ENCODE data around the gene TMEM123. TPM values are rescaled to one million over a fixed set of nuclear protein-coding genes. Genes with fewer than 3 reads are reported as not detected.

The TMEM123 gene
- total and polyA plus RNA-seq, 2 of the 4 experiments (the other 2 are of a cell fraction) = 96.9 to 127 TPM

DNA sequence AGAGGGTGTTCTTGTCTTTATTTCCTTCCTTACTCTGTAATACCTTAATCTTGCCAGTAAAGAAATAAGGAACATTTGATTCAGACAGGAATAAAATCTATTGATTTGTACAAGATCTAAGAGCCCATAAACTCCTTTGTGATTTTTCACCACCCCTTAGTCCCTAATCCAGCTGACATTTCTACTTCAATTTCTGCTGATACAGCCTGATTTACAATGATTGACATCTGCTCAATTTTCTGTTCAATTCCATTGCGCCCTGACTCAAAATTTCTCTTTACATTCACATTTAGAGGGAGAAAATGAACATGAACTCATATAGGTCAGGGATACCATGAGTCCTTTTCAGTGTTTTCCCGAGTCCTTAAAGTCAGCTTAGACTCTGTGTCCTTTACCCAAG, 27.2 kb upstream of the TMEM123 start:
- Histone ChIP-seq H2BK15ac (ENCODE audit: low read depth, low read length) (no peak overlapping the region), H3K56ac (ENCODE audit: extremely low read depth, insufficient read depth, low read length) (no peak overlapping the region), H2AK5ac (ENCODE audit: low read depth, low read length) (no peak overlapping the region), H4K5ac (ENCODE audit: low read depth, low read length) (no peak overlapping the region), H2AFZ (replicated peaks; ENCODE audit: low read length, poor library complexity) (no peak overlapping the region), H3K36me3 (ENCODE audit: control insufficient read depth, insufficient read depth, low read length) (no peaks in the 10 kb centered on the region), H4K91ac (ENCODE audit: insufficient read depth, low read depth, low read length) (no peak overlapping the region), H3K4me2 (ENCODE audit: low read depth, low read length) (no peak overlapping the region), H3K9me1 (ENCODE audit: insufficient read depth, low read length) (no peaks in the 10 kb centered on the region), H3K79me1 (ENCODE audit: low read depth in 1 of 2, low read length in 2 of 2) (no peaks in the 10 kb centered on the region), H3K14ac (replicated peaks; ENCODE audit: low read depth, low read length) (no peak overlapping the region), H3K27me3 (ENCODE audit: control insufficient read depth, insufficient read depth, low read length) (no peaks in the 10 kb centered on the region), H3K27ac (ENCODE audit: insufficient read depth, low read length) (no peak overlapping the region), H2BK120ac (ENCODE audit: low read depth, low read length) (no peak overlapping the region), H3K4me1 (ENCODE audit: control insufficient read depth, insufficient read depth, low read length) (peaks cover 6% of the 10 kb centered on the region), H2BK5ac (ENCODE audit: low read depth, low read length, poor library complexity, severe bottlenecking) (no peak overlapping the region), H2AK9ac (replicated peaks; ENCODE audit: low read depth, low read length, poor library complexity) (no peak overlapping the region), H4K20me1 (ENCODE audit: insufficient read depth, low read length) (no peaks in the 10 kb centered on the region), H3K18ac (ENCODE audit: low read depth, low read length) (no peak overlapping the region), H3K4ac (ENCODE audit: low read depth, low read length) (no peak overlapping the region), H3K9ac (ENCODE audit: low read depth, low read length) (no peak overlapping the region), H3K9me3 (ENCODE audit: control insufficient read depth, insufficient read depth, low read length) (no peaks in the 10 kb centered on the region), H3K23ac (ENCODE audit: low read depth, low read length) (no peak overlapping the region), H4K8ac (ENCODE audit: low read depth in 2 of 2, low read length in 2 of 2) (no peak overlapping the region), H2BK20ac (ENCODE audit: low read depth, low read length) (no peak overlapping the region), H3K4me3 (ENCODE audit: insufficient read depth, low read depth, low read length) (no peak overlapping the region)
- ChIA-PET CTCF (interaction anchor here (0.7 kb wide), 1 partner anchor 12 kb away, joined by 7 read pairs; no protein-coding TSS in a partner anchor), POLR2A (ENCODE audit: unreplicated experiment) (no interaction called here)
- BruUV-seq (replicated peaks) = no TSS peak
- TF ChIP-seq MAFK (IDR thresholded peaks at IDR 0.05; ENCODE audit: low read depth, low read length) = peak; percentile 56
- TF ChIP-seq RFX5 (IDR thresholded peaks at IDR 0.05; ENCODE audit: low read depth, low read length) = no peak
- in situ Hi-C loops (cut with MboI; ENCODE audit: low sequenced_read_pairs) (loop anchor here (25.0 kb wide), 1 partner anchor 1042 kb away; no protein-coding TSS in a partner anchor), intact Hi-C loops (cut with micrococcal nuclease) (no loop called here), dilution Hi-C loops (cut with HindIII; ENCODE audit: low sequenced_read_pairs, unreplicated experiment) (no loop called here)
- ATAC-seq (ENCODE audit: low read depth) (no peak), DNase-seq (no peak)
- no CpG with 5 or more reads among the region's 2 CpGs for WGBS, 2 experiments (ENCODE audit: extremely low coverage in 2 of 2, insufficient read length in 1 of 2)
